ENCODE results near the gene DHRS3.
"Not testable (repeated sequence)": the region's sequence is repeated elsewhere in the genome, so short reads cannot be mapped to it uniquely, and the experiment has no call there.

DHRS3 gene

GRCh38 chr1:12573015-12573825 lies 44.8 kb downstream of the DHRS3 start:
- DNase-seq = no peak

DNA sequence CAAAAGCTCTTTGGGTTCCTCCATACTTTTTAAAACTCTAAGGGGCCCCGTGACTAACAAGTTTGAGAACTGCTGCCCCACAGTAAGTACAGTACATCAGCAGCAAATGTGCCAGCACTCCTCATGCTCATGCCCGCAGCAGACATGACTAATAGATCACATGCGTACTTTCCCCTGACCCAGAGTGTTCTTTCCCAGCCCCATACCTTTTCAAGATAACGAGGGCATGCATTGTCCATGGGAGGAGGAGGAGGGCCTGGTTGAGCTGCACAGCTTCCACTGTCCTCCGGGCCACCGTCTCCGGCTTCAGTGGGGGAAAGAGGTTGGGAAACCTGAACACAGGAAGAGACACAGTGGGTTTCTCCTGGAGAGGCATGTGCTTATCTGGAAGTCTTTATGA lies 45.5 kb downstream of the DHRS3 start:
- DNase-seq = no peak

DNA sequence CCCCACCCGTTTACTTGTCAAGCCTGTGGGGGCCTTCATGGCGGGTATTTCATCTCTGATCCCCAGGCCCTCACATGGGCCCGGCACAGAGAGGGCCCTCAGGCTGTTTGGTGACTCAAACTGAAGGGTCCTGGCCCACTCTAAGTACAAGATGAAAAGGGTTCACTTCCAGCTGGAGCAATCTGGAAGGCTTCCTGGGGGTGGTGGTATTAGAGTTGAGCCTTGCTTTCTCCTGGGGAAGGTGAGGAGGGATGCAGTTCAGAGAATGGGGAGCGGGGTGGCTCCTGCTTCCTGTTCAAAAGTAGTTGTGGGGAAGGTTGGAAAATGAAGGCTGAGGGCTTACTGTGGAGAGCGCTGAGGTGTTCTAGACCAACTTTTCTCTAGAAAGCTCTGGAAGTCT lies 47.7 kb downstream of the DHRS3 start:
- no peak for DNase-seq

- no peak for DNase-seq
Observed at GRCh38 chr1:12568009-12568767, 49.8 kb downstream of the DHRS3 start.

GRCh38 chr1:12567288-12567819 lies 50.7 kb downstream of the DHRS3 start:
- DNase-seq = no peak

DNA sequence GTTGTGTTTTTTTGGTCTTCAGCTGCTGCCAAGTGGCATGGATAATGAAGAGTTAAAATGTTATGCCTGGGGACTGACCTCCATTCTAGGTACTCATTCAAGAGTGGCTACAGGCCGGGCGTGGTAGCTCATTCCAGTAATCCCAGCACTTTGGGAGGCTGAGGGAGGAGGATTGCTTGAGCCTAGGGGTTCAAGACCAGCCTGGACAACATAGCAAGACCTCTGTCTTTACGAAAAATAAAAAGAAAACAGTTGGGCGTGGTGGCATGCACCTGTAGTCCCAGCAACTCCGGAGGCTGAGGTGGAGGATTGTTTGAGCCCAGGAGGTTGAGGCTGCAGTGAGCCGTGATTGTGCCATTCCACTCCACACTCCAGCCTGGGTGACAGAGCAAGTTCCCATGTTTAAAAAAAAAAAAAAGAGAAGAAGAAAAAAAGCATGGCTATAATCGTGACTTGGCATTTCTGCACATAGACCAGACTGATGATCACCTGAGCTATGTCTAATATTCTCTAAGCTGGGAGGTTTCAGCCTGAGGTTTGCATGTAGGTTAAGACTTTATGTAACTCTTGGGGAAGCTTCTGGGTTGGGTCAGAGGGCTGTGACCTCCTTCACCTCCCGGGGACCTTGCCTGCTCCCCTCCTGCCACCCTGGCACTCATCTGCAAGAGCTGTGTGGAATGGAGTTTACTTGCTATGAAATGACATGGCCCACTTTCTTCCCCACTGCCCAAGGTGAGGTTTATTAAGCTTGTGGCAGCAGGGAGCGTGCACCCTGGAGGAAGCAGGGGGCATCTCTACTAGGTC lies 51.3 kb downstream of the DHRS3 start:
- no peak for DNase-seq

DNA sequence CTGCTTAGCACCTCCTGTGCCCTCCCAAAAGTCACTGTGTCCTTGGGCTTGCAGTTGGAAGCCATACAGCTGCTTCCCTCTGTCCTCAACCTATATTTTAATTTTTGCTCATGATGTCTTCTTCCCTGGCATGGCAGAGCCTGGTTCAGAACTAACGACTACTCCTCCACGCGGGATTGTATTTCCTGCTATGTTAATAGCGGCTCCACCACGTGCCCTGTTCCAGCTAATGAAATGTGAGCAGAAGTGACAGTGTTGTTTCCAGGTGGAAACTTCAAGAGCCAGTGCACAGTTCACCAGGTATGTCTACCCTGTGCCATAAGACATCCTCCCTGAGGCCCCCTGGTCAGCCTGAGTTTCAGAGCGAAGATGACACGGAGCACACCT lies 52.1 kb downstream of the DHRS3 start:
- no peak for DNase-seq

DNA sequence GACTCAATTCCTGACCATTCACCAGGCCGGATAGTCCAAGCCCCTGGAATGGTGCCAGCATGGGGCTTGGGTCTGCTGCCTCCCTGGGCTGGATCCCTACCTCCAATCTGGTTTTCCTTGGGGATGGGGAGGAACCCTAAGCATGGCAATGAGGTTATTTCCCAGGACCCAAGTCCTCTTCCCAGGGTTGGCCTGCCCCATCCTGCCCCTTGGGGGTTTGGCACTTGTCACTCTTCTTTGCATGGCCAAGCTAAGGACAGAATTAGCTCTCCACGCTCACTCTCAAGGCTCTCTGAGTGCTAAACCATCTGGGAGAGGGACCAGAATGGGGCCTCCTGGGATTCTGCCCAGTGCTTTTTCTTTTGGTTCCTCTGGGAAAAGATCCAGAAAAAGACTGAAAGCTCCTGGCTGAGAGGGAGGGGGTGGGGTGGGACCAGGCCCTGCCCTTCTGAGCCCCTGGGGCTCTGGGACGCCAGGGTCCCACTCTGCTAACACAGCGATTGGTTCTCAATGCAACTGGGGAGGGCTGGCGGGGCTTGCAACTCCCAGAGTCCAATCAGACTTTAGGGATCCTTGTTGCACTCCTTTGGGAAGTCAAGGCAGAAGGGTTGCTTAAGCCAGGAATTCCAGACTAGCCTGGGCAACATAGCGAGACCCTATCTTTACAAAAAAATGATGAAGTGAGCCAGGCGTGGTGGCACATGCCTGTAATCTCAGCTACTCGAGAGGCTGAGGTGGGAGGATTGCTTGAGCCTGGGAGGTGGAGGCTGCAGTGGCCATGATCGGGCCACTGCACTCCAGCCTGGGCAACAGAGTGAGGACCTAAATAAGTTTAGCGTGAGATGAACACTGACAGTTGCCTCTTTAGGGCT lies 52.7 kb downstream of the DHRS3 start:
- no peak for DNase-seq

DNA sequence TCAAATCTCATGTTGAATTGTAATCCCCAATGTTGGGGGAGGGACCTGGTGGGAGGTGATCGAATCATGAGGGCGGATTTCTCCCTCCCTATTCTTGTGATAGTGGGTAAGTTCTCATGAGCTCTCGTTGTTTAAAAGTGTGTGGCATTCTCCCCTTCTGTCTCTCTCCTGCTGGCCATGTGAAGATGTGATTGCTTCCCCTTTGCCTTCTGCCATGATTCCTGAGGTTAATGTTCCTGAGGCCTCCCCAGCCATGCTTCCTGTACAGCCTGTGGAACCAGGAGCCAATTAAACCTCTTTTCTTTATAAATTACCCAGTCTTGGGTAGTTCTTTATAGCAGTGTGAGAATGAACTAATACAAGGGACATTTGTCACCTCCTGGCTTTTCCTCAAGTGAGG lies 53.8 kb downstream of the DHRS3 start:
- not testable (repeated sequence) for DNase-seq

DNA sequence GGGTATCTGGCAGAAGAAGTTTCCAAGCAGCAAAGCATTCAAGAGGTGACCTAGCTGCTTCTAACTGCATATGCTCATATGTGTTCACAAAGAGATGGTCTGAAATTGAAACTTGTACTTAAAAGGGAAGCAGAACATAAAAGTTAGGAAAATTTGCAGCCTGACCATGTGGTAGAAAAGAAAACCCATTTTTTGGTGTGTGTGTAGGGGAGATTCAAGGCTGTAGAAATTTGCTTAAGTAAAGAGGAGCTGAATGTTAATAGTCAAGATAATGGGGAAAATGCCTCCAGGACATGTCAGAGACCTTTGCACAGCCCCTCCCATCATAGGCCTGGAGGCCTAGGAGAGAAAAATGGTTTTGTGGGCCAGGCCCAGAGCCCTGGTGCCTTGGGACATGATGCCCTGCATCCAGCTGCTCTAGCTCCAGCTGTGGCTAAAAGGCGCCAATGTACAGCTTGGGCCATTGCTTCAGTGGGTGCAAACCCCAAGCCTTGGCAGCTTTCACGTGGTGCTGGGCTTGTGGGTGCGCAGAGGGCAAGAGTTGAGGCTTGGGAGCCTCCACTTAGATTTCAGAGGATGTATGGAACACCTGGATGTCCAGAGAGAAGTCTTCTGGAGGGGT lies 54.9 kb downstream of the DHRS3 start:
- DNase-seq = no peak

GRCh38 chr1:12561121-12561520 lies 56.9 kb downstream of the DHRS3 start:
- no peak for DNase-seq

DNA sequence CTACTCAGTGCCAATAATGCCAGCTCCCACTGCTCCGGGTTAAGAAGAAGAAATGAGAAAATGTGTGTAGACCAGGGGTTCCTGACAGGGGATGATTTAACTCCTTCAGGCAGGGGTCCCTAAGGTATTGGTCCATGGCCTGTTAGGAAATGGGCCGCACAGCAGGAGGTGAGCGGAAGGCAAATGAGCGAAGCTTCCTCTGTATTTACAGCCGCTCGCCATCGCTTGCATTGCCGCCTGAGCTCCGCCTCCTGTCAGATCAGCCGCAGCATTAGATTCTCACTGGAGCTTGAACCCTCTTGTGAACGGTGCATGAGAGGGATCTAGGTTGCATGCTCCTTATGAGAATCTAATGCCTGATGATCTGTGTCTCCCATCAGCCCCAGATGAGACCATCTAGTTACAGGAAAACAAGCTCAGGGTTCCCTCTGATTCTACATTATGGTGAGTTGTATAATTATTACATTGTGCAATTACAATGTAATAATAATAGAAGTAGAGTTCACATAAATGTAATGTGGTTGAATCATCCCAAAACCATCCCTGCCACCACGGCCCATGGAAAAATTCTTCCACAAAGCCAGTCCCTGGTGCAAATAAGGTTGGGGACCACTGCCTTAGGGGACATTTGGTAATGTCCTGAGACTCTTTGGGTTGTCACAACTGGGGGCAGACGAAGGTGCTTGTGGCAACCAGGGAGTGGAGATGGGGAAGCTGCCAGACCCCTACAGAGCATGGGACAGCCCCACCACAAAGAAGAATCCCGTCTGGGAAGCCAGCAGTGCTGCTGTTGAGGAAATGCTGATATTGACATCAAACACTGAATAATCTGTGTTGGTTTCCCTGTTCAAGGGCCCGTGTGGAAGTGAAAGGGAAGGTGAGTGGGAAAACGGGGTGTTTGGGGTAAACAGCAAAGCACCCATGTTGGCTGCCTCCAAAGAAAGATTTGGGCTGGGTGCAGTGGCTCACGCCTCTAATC lies 60.8 kb downstream of the DHRS3 start:
- no peak for DNase-seq

- DNase-seq = no peak
Observed at GRCh38 chr1:12556368-12556930, 61.6 kb downstream of the DHRS3 start.

GRCh38 chr1:12555411-12556367 lies 62.3 kb downstream of the DHRS3 start:
- no peak for DNase-seq

DNA sequence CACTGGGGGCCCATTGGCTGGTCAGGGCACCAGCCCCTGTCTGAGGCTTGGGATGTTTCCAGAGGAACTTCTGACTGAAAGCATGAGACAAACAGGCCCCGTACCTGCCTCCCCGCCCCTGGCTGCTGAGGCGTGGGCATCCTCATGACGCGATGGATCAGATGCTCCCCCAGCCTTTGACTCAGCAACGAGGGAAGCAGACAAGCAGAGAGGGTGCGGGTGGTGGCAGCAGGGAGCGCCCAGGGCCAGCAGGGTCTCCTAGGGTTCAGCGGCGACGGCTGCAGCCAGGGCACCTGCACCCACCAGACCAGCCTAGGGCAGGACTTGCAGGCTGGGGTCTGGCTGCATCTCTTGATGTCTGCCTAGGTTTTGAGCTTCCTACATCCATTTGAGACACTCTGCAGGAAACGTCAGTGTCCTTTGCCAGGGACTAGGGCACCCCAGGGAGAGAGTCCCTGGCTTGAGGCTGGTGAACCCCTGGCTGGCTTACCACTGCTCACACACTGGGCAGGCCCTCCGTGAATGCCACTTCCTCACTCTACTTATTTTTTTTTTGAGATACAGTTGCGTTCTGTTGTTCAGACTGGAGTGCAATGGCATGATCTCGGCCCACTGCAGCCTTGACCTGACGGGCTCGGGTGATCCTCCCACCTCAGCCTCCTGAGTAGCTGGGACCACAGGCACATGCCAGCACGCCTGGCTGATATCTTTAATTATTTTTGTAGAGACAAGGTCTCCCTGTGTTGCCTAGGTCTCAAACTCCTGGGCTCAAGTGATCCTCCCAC lies 63.3 kb downstream of the DHRS3 start:
- no peak for DNase-seq

DNA sequence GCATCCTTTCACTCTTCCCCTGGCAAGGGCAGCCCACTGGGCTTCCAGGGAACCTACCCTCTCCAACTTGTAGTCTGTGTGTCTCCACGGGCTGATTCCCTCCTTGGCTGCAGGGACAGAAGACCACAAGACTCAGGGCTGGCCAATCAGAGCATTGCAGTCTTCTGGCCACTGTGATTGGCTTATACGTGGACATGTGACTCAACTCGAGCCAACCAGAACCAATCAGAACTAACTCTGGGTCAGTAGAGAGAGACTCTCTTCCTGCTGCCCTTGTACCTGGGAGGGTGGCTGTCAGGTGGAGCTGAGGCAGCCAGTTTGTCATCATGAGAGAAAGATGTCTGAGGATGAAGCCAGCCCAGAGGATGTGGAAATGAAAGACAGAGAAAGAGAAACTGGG lies 64.0 kb downstream of the DHRS3 start:
- no peak for DNase-seq

DNA sequence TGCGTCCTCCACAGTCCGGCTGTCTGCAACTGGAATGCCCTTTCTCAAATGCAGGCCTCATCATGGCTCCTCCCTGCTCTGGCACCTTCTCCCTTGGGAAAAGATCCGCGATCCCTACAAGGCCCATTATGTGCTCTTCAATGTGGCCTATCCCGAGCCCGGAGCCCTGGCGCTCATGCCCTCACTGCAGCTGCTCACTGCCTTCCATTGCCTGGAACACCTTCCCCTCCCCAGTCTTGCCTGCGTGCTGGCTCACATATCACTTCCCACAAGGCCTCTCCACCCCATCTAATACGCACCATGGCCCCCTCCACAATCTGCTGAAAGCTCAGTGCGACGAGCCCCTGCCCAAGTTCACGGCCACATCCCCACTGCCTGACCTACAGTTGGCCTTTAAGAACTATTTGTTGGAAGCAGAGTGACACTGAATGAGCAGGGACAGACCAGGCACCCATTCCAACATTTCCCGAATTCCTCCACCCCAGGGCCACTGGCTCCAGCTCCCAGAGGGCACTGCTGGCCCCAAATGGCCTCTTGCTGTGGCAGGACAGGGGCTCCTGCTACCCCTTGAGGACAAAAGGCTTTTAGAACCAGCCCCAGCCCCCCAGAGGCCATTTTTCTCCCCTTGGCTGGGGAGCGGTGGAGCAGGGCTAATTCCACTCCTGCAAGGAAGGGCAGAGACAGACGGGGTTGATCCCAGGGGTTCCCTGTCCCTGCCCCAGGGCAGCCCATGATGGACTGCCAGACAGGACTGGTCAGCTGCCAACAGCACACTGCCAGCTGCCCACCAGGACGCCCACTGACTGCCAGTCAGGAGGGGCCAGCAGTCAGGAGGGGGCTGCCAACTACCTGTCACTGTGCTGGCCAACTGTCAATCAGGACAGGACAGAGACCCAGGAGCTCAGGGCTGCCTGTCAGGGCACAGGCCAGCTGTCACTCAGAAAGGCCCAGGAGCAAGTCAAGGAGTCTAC lies 64.8 kb downstream of the DHRS3 start:
- DNase-seq = no peak

Measured in GOT3 (cell line).